H9 (cell line): ENCODE results near the gene GRIK1. TPM values are rescaled to one million over a fixed set of nuclear protein-coding genes. Genes with fewer than 3 reads are reported as not detected.

Experiments used
- DNase-seq: peaks from one replicate; pipeline ENCODE4 v3.0.0-alpha.2; 2017
- H2AFZ ChIP-seq: one replicate; pipeline ENCODE4 v1.6.1; 2013; ENCODE audit warnings: mild to moderate bottlenecking, low read length, control low read depth, moderate library complexity
- H2AK5ac ChIP-seq: 2 replicates; pipeline ENCODE4 v1.6.1; 2013; ENCODE audit warnings: low read length, control low read depth, mixed read lengths; ENCODE audit not compliant: insufficient read length
- H2BK120ac ChIP-seq: one replicate; pipeline ENCODE4 v1.6.1; 2013; ENCODE audit warnings: low read depth, mild to moderate bottlenecking, low read length, control low read depth, inconsistent platforms; ENCODE audit not compliant: poor library complexity, severe bottlenecking
- H2BK12ac ChIP-seq: 2 replicates; pipeline ENCODE4 v1.6.1; 2013; ENCODE audit warnings: low read length, control low read depth, mixed read lengths, low read depth; ENCODE audit not compliant: insufficient read length
- H2BK15ac ChIP-seq: 2 replicates; pipeline ENCODE4 v1.6.1; 2013; ENCODE audit warnings: low read depth, low read length, control low read depth
- H2BK20ac ChIP-seq: one replicate; pipeline ENCODE4 v1.6.1; 2013; ENCODE audit warnings: low read depth, mild to moderate bottlenecking, low read length, control low read depth, inconsistent platforms; ENCODE audit not compliant: poor library complexity, severe bottlenecking
- H2BK5ac ChIP-seq: 2 replicates; pipeline ENCODE4 v1.6.1; 2013; ENCODE audit warnings: low read length, control low read depth, mixed read lengths; ENCODE audit not compliant: insufficient read length
- H3K14ac ChIP-seq: 2 replicates; pipeline ENCODE4 v1.6.1; 2013; ENCODE audit warnings: low read length, control low read depth; ENCODE audit not compliant: insufficient read depth
- H3K18ac ChIP-seq: 2 replicates; pipeline ENCODE4 v1.6.1; 2013; ENCODE audit warnings: low read depth, mild to moderate bottlenecking, mixed read lengths, low read length, control low read depth; ENCODE audit not compliant: insufficient read length
- H3K23ac ChIP-seq: 2 replicates; pipeline ENCODE4 v1.6.1; 2013; ENCODE audit warnings: low read length, control low read depth, mixed read lengths, low read depth; ENCODE audit not compliant: insufficient read length
- H3K23me2 ChIP-seq: 2 replicates; pipeline ENCODE4 v1.6.1; 2013; ENCODE audit warnings: low read depth, mild to moderate bottlenecking, mixed read lengths, low read length, control low read depth; ENCODE audit not compliant: insufficient read length, poor library complexity, severe bottlenecking
- H3K27ac ChIP-seq: 2 replicates; pipeline ENCODE4 v1.5.1; 2013; ENCODE audit warnings: low read length, control low read depth, mixed read lengths, low read depth; ENCODE audit not compliant: insufficient read length
- H3K27me3 ChIP-seq: 2 replicates; pipeline ENCODE4 v1.6.1; 2013; ENCODE audit warnings: low read length, control low read depth, inconsistent platforms; ENCODE audit not compliant: insufficient read depth
- H3K4ac ChIP-seq: 2 replicates; pipeline ENCODE4 v1.6.1; 2013; ENCODE audit warnings: low read depth, mild to moderate bottlenecking, control low read depth, inconsistent platforms, low read length, moderate library complexity
- H3K4me1 ChIP-seq: 2 replicates; pipeline ENCODE4 v1.6.1; 2013; ENCODE audit warnings: low read length, control low read depth, inconsistent platforms; ENCODE audit not compliant: insufficient read depth
- H3K4me2 ChIP-seq: 2 replicates; pipeline ENCODE4 v1.6.1; 2013; ENCODE audit warnings: low read length, control low read depth, mixed read lengths; ENCODE audit not compliant: insufficient read length, insufficient read depth
- H3K56ac ChIP-seq: 2 replicates; pipeline ENCODE4 v1.6.1; 2013; ENCODE audit warnings: low read depth, mild to moderate bottlenecking, mixed read lengths, low read length, control low read depth; ENCODE audit not compliant: insufficient read length
- H3K79me1 ChIP-seq: 2 replicates; pipeline ENCODE4 v1.6.1; 2013; ENCODE audit warnings: low read depth, mild to moderate bottlenecking, moderate library complexity, low read length, control low read depth, inconsistent platforms; ENCODE audit not compliant: insufficient read depth, poor library complexity, severe bottlenecking
- H3K79me2 ChIP-seq: 2 replicates; pipeline ENCODE4 v1.6.1; 2013; ENCODE audit warnings: low read length, control low read depth, inconsistent platforms; ENCODE audit not compliant: insufficient read depth
- H3K9ac ChIP-seq: 2 replicates; pipeline ENCODE4 v1.6.1; 2013; ENCODE audit warnings: low read length, control low read depth, mixed read lengths; ENCODE audit not compliant: insufficient read length; ENCODE audit errors: extremely low read depth
- H3K9me3 ChIP-seq: one replicate; pipeline ENCODE4 v1.6.1; 2013; ENCODE audit warnings: low read depth, low read length, inconsistent platforms; ENCODE audit not compliant: control insufficient read depth
- H3T11ph ChIP-seq: one replicate; pipeline ENCODE4 v1.6.1; 2013; ENCODE audit warnings: mild to moderate bottlenecking, low read length, control low read depth, inconsistent platforms
- H4K20me1 ChIP-seq: one replicate; pipeline ENCODE4 v1.6.1; 2013; ENCODE audit not compliant: control insufficient read depth, insufficient read length, insufficient read depth
- H4K5ac ChIP-seq: 2 replicates; pipeline ENCODE4 v1.6.1; 2013; ENCODE audit warnings: low read depth, mild to moderate bottlenecking, mixed read lengths, low read length, control low read depth; ENCODE audit not compliant: insufficient read length
- H4K8ac ChIP-seq: replicated peaks from 2 replicates; pipeline ENCODE4 v1.6.1; 2013; ENCODE audit warnings: low read length, control low read depth, mixed read lengths, low read depth; ENCODE audit not compliant: insufficient read length
- H4K91ac ChIP-seq: 2 replicates; pipeline ENCODE4 v1.6.1; 2013; ENCODE audit warnings: low read depth, mild to moderate bottlenecking, moderate library complexity, mixed read lengths, low read length, control low read depth; ENCODE audit not compliant: insufficient read length
- H3K27ac Mint-ChIP-seq, 3 experiments: 2 replicates in 2 of 3; 3 replicates in 1 of 3; pipeline ENCODE4 v1.8.0; 2020 to 2021; ENCODE audit warnings: mixed read lengths in 3 of 3, mild to moderate bottlenecking in 1 of 3, moderate library complexity in 1 of 3
- H3K27me3 Mint-ChIP-seq: 2 replicates; pipeline ENCODE4 v1.8.0; 2021; ENCODE audit warnings: low read depth, mild to moderate bottlenecking, moderate library complexity, mixed read lengths
- H3K36me3 Mint-ChIP-seq, 3 experiments: 2 replicates in 2 of 3; 3 replicates in 1 of 3; pipeline ENCODE4 v1.8.0; 2020 to 2021; ENCODE audit warnings: low read depth in 3 of 3, mixed read lengths in 3 of 3; ENCODE audit not compliant: insufficient read depth in 1 of 3
- H3K4me1 Mint-ChIP-seq, 2 experiments: 2 replicates each; pipeline ENCODE4 v1.8.0; 2020; ENCODE audit warnings: mixed read lengths in 2 of 2
- H3K4me3 Mint-ChIP-seq, 2 experiments: 2 replicates in 1 of 2; 3 replicates in 1 of 2; pipeline ENCODE4 v1.8.0; 2020 to 2021; ENCODE audit warnings: mild to moderate bottlenecking in 2 of 2, mixed read lengths in 2 of 2, moderate library complexity in 1 of 2
- H3K9me3 Mint-ChIP-seq, 2 experiments: 2 replicates in 1 of 2; 3 replicates in 1 of 2; pipeline ENCODE4 v1.8.0; 2020; ENCODE audit warnings: mild to moderate bottlenecking in 2 of 2, mixed read lengths in 2 of 2, moderate library complexity in 1 of 2
- CTCF ChIP-seq: fragments of 200-600 bp; sonication (generic); conservative IDR thresholded peaks from 3 replicates; pipeline ENCODE4 v1.8.0; 2021; ENCODE audit warnings: antibody characterized with exemption, mild to moderate bottlenecking
- WGBS: extraction: QIAGEN DNeasy Blood & Tissue Kit; methylation state at CpG from one replicate; pipeline ENCODE4 v1.1.7; 2013; ENCODE audit warnings: missing lambda C conversion rate, low lambda C conversion rate, mixed read lengths; ENCODE audit not compliant: insufficient read length; ENCODE audit errors: extremely low coverage; 5-methylcytosine and 5-hydroxymethylcytosine counted together
- total RNA-seq: library from RNA; stranded (reverse); gene quantifications from 2 replicates; pipeline ENCODE4 v1.2.1, GENCODE V29; 2021

Gene GRIK1
- total RNA-seq, 1 experiment from 2014 or later, result not detected

DNA sequence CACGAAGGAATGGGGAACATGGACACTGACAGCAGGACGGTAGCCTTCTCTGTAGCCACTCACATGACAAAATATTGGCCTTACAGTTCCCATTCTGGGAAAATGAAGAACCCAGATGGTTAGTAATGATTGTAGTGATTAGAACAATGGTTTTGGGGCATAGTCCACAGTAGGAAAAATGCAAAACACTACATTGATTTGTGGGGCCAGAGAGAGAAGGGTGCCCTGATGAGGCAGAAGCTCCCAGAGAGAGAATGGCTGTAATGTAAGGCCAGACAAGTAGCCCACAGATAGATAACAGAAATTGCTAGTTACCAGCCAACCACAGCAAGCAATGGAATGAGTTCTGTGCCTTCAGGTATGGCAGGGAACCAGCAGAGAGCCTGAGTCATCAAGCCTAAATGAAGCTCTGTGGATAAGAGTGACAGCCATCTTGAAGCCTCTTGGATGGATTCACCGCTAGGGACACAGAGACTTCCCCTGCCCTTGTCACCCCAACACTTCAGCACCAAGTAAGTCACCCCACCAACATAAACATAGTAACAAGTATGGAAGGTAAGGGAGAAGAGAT, 435.0 kb downstream of the GRIK1 start:
- Mint-ChIP-seq H3K36me3 (0 out of 7 replicates have a peak, but pooled peaks cover 0 to 4% (median 2%) of the 10 kb centered on the region in 3 experiments), H3K27ac (peak overlapping the region in 1 of 3 experiments; percentile 70; a peak in 2 of 7 replicates), H3K27me3 (no peaks in the 10 kb centered on the region), H3K9me3 (peaks cover 0 to 2% of the 10 kb centered on the region in 2 experiments; a peak in 3 of 5 replicates), H3K4me1 (no peaks in the 10 kb centered on the region), H3K4me3 (no peak overlapping the region)
- DNase-seq, result no peak
- no peak overlapping the region for H2AK5ac ChIP-seq
- no peak overlapping the region for H3K56ac ChIP-seq
- no peak overlapping the region for H4K8ac ChIP-seq
- H2BK12ac ChIP-seq, result no peak overlapping the region
- TF ChIP-seq CTCF, result no peak
- no CpG with 5 or more reads among the region's 3 CpGs for WGBS
- H3K9ac ChIP-seq, result no peak overlapping the region
- no peaks in the 10 kb centered on the region for H3K79me2 ChIP-seq
- no peak overlapping the region for H3K27ac ChIP-seq
- H4K5ac ChIP-seq, result no peak overlapping the region
- H3K18ac ChIP-seq, result no peak overlapping the region
- no peaks in the 10 kb centered on the region for H3K23me2 ChIP-seq
- no peaks in the 10 kb centered on the region for H3K27me3 ChIP-seq
- no peaks in the 10 kb centered on the region for H3K9me3 ChIP-seq
- no peaks in the 10 kb centered on the region for H3K79me1 ChIP-seq
- H3K23ac ChIP-seq, result no peak overlapping the region
- H2AFZ ChIP-seq, result no peak overlapping the region
- no peak overlapping the region for H2BK5ac ChIP-seq
- H3K4me2 ChIP-seq, result no peak overlapping the region
- H2BK120ac ChIP-seq, result no peak overlapping the region
- no peaks in the 10 kb centered on the region for H3K4me1 ChIP-seq
- H3T11ph ChIP-seq, result no peak overlapping the region
- H4K91ac ChIP-seq, result no peak overlapping the region
- no peak overlapping the region for H2BK20ac ChIP-seq
- H2BK15ac ChIP-seq, result no peak overlapping the region
- H4K20me1 ChIP-seq, result no peaks in the 10 kb centered on the region
- H3K14ac ChIP-seq, result no peak overlapping the region
- no peak overlapping the region for H3K4ac ChIP-seq
